ENCODE results near the gene PRG3. TPM values are rescaled to one million over a fixed set of nuclear protein-coding genes. Genes with fewer than 3 reads are reported as not detected.

The PRG3 gene
- total RNA-seq, 1 experiment from 2014 or later, result not detected

- Histone ChIP-seq H3K27ac (ENCODE audit: low read length) (peak overlapping the region; percentile 43), H3K9ac (ENCODE audit: low read length) (no peak overlapping the region), H3K36me3 (ENCODE audit: low read depth, low read length) (0 out of 2 replicates have a peak, but pooled peaks cover 3% of the 10 kb centered on the region), H2AFZ (ENCODE audit: low read length) (0 out of 2 replicates have a peak overlapping the region, but pooled peaks have one; percentile 29), H3K9me3 (ENCODE audit: low read length) (no peaks in the 10 kb centered on the region), H3K27me3 (ENCODE audit: low read length) (no peaks in the 10 kb centered on the region), H3K79me2 (ENCODE audit: low read length) (no peaks in the 10 kb centered on the region), H3K4me2 (ENCODE audit: low read length) (peak overlapping the region; percentile 37), H3K9me2 (replicated peaks; ENCODE audit: low read length) (no peaks in the 10 kb centered on the region), H3K4me1 (ENCODE audit: insufficient read depth, low read length) (peaks cover 37% of the 10 kb centered on the region), H4K20me1 (ENCODE audit: low read length) (no peaks in the 10 kb centered on the region), H3F3A (ENCODE audit: low read length, unreplicated experiment) (no peaks in the 10 kb centered on the region), H3K4me3 (ENCODE audit: low read length) (no peak overlapping the region)
- peak; percentile 71 for ATAC-seq
- ChIA-PET POLR2A (ENCODE audit: unreplicated experiment) (no interaction called here), CTCF (no interaction called here)
- BruUV-seq (replicated peaks), result no TSS peak
- no peak for TF ChIP-seq EZH2phosphoT487 (IDR thresholded peaks at IDR 0.05; ENCODE audit: borderline replicate concordance, low read length)
- TF ChIP-seq EZH2 (IDR thresholded peaks at IDR 0.05; ENCODE audit: low read length, unreplicated experiment), result no peak
- no peak for TF ChIP-seq CTCF (conservative IDR thresholded peaks at IDR 0.05; ENCODE audit: low read depth, low read length)
- intact Hi-C loops (cut with micrococcal nuclease), result no loop called here
- peak; percentile 54 for DNase-seq
Observed at GRCh38 chr11:57406337-57406904, 25.5 kb upstream of the PRG3 start.

GRCh38 chr11:57405271-57405860, 24.4 kb upstream of the PRG3 start:
- no TSS peak for BruUV-seq (replicated peaks)
- ChIA-PET POLR2A (ENCODE audit: unreplicated experiment) (interaction anchor here (0.5 to 0.6 kb wide), 2 partner anchors 20 to 83 kb away, joined by 6 to 7 read pairs; no protein-coding TSS in a partner anchor), CTCF (no interaction called here)
- DNase-seq, result no peak
- ATAC-seq, result no peak
- no peaks in the 10 kb centered on the region for H3K27me3 ChIP-seq (ENCODE audit: low read length)
- H3K4me2 ChIP-seq (ENCODE audit: low read length), result no peak overlapping the region
- H3K27ac ChIP-seq (ENCODE audit: low read length), result no peak overlapping the region
- 0 out of 2 replicates have a peak, but pooled peaks cover 3% of the 10 kb centered on the region for H3K36me3 ChIP-seq (ENCODE audit: low read depth, low read length)
- no peak for TF ChIP-seq EZH2 (IDR thresholded peaks at IDR 0.05; ENCODE audit: low read length, unreplicated experiment)
- no peak for TF ChIP-seq CTCF (conservative IDR thresholded peaks at IDR 0.05; ENCODE audit: low read depth, low read length)
- no peak for TF ChIP-seq EZH2phosphoT487 (IDR thresholded peaks at IDR 0.05; ENCODE audit: borderline replicate concordance, low read length)
- H3K9me2 ChIP-seq (replicated peaks; ENCODE audit: low read length), result no peaks in the 10 kb centered on the region
- H3K9me3 ChIP-seq (ENCODE audit: low read length), result no peaks in the 10 kb centered on the region
- no peak overlapping the region for H2AFZ ChIP-seq (ENCODE audit: low read length)
- no peaks in the 10 kb centered on the region for H3K79me2 ChIP-seq (ENCODE audit: low read length)
- intact Hi-C loops (cut with micrococcal nuclease), result no loop called here
- H3K9ac ChIP-seq (ENCODE audit: low read length), result no peak overlapping the region
- no peak overlapping the region for H3K4me3 ChIP-seq (ENCODE audit: low read length)
- H3F3A ChIP-seq (ENCODE audit: low read length, unreplicated experiment), result no peaks in the 10 kb centered on the region
- H4K20me1 ChIP-seq (ENCODE audit: low read length), result no peaks in the 10 kb centered on the region
- H3K4me1 ChIP-seq (ENCODE audit: insufficient read depth, low read length), result peaks cover 39% of the 10 kb centered on the region

- no peak overlapping the region for H3K4me3 ChIP-seq (ENCODE audit: low read length)
Observed at GRCh38 chr11:57403802-57404147, 22.8 kb upstream of the PRG3 start.

More at GRCh38 chr11:57403802-57404147, 22.8 kb upstream of the PRG3 start:
- CTCF ChIA-PET, result no interaction called here
- H3K9me3 ChIP-seq (ENCODE audit: low read length), result no peaks in the 10 kb centered on the region
- no peak overlapping the region for H3K27ac ChIP-seq (ENCODE audit: low read length)
- no peak overlapping the region for H3K4me2 ChIP-seq (ENCODE audit: low read length)
- DNase-seq (no peak), ATAC-seq (no peak)
- no peak for TF ChIP-seq CTCF (conservative IDR thresholded peaks at IDR 0.05; ENCODE audit: low read depth, low read length)
- no peak for TF ChIP-seq EZH2phosphoT487 (IDR thresholded peaks at IDR 0.05; ENCODE audit: borderline replicate concordance, low read length)
- TF ChIP-seq EZH2 (IDR thresholded peaks at IDR 0.05; ENCODE audit: low read length, unreplicated experiment), result no peak
- BruUV-seq (replicated peaks), result no TSS peak
- H3K4me1 ChIP-seq (ENCODE audit: insufficient read depth, low read length), result peaks cover 51% of the 10 kb centered on the region
- H3K9ac ChIP-seq (ENCODE audit: low read length), result no peak overlapping the region
- H2AFZ ChIP-seq (ENCODE audit: low read length), result no peak overlapping the region
- H3F3A ChIP-seq (ENCODE audit: low read length, unreplicated experiment), result no peaks in the 10 kb centered on the region
- no peaks in the 10 kb centered on the region for H3K79me2 ChIP-seq (ENCODE audit: low read length)
- intact Hi-C loops (cut with micrococcal nuclease), result loop anchor here (5.0 kb wide), 1 partner anchor 39 kb away; no protein-coding TSS in a partner anchor
- H3K9me2 ChIP-seq (replicated peaks; ENCODE audit: low read length), result no peaks in the 10 kb centered on the region
- no peaks in the 10 kb centered on the region for H4K20me1 ChIP-seq (ENCODE audit: low read length)
- 0 out of 2 replicates have a peak, but pooled peaks cover 3% of the 10 kb centered on the region for H3K36me3 ChIP-seq (ENCODE audit: low read depth, low read length)
- no peaks in the 10 kb centered on the region for H3K27me3 ChIP-seq (ENCODE audit: low read length)
- POLR2A ChIA-PET (ENCODE audit: unreplicated experiment), result no interaction called here
